K562 (cell line): ENCODE data around the gene HNMT. TPM values are rescaled to one million over a fixed set of nuclear protein-coding genes. Genes with fewer than 3 reads are reported as not detected.

ENCODE experiments used
- ATAC-seq: fragments of 200-7000 bp; cut with Tn5 transposase; 3 replicates; pipeline ENCODE4 v1.9.1; 2020; ENCODE audit warnings: moderate library complexity
- BruUV-seq: library from RNA; stranded (reverse); fragments of 400-500 nt; replicated peaks from 2 replicates; lab custom pipeline; 2021; lab: Mats Ljungman, UMichigan
- CTCF ChIA-PET: fragments of 300-600 bp; formaldehyde crosslinking; extraction: SDS; loops from one replicate; lab custom pipeline; 2021; ENCODE audit warnings: low intra/inter-chr PET ratio; lab: Yijun Ruan, JAX
- POLR2A ChIA-PET: fragments of 300-600, 350-650 bp; sonication (Branson Sonifier 250); formaldehyde crosslinking; extraction: SDS; loops from one replicate; lab custom pipeline; 2021; ENCODE audit warnings: antibody characterized with exemption, inconsistent platforms; lab: Yijun Ruan, JAX
- DNase-seq, 4 experiments: peaks; one replicate each; pipeline versions ENCODE4 v3.0.0 to v3.0.0-alpha.2; 2011 to 2018; ENCODE audit warnings: low spot score in 3 of 4, mixed read lengths in 3 of 4; ENCODE audit errors: extremely low read depth in 1 of 4
- FAIRE-seq: peaks from 2 replicates; lab custom pipeline; 2011; peaks lifted over from hg19 to GRCh38; lab: Jason Lieb, UNC
- H2AFZ ChIP-seq: 2 replicates; pipeline ENCODE4 v1.6.0; 2011; ENCODE audit warnings: low read depth, low read length, control low read depth, inconsistent platforms
- H3K27ac ChIP-seq: fragments of 200-600 bp; 3 replicates; pipeline ENCODE4 v1.8.0; 2011; ENCODE audit warnings: low read depth, mild to moderate bottlenecking, control low read depth, inconsistent platforms, low read length, moderate library complexity, mixed read lengths; ENCODE audit errors: extremely low read depth
- H3K27me3 ChIP-seq, 2 experiments: fragments of 300-600 bp in 1 of 2; 2 replicates in 1 of 2; 3 replicates in 1 of 2; pipeline versions ENCODE4 v1.6.0 to v1.8.0; 2011; ENCODE audit warnings: inconsistent platforms in 2 of 2, low read length in 2 of 2, mild to moderate bottlenecking in 1 of 2, mixed read lengths in 1 of 2, moderate library complexity in 1 of 2; ENCODE audit not compliant: control insufficient read depth in 2 of 2, insufficient read depth in 2 of 2
- H3K36me3 ChIP-seq: fragments of 300-600 bp; 3 replicates; pipeline ENCODE4 v1.8.0; 2011; ENCODE audit warnings: mild to moderate bottlenecking, low read length, inconsistent platforms; ENCODE audit not compliant: control insufficient read depth, insufficient read depth
- H3K4me1 ChIP-seq, 2 experiments: fragments of 200-600 bp in 1 of 2; replicated peaks in 1 of 2; 2 replicates in 1 of 2; 3 replicates in 1 of 2; pipeline versions ENCODE4 v1.5.1 to v1.8.0; 2011; ENCODE audit warnings: inconsistent platforms in 2 of 2, low read length in 2 of 2, mild to moderate bottlenecking in 1 of 2, mixed read lengths in 1 of 2, moderate library complexity in 1 of 2; ENCODE audit not compliant: control insufficient read depth in 2 of 2, insufficient read depth in 2 of 2
- H3K4me2 ChIP-seq: 2 replicates; pipeline ENCODE4 v1.6.1; 2011; ENCODE audit warnings: low read length, control low read depth, inconsistent platforms, mixed read lengths; ENCODE audit not compliant: insufficient read depth
- H3K4me3 ChIP-seq: fragments of 200-600 bp; sonication (generic), shearing (Covaris generic); 2 replicates; pipeline ENCODE4 v1.5.1; 2016; ENCODE audit warnings: control low read depth, inconsistent platforms
- H3K79me2 ChIP-seq: fragments of 200-600 bp; 3 replicates; pipeline ENCODE4 v1.8.0; 2011; ENCODE audit warnings: low read length, inconsistent platforms; ENCODE audit not compliant: control insufficient read depth, insufficient read depth
- H3K9ac ChIP-seq, 2 experiments: 2 replicates each; pipeline versions ENCODE4 v1.6.0 to v1.6.1; 2011; ENCODE audit warnings: low read depth in 2 of 2, low read length in 2 of 2, control low read depth in 1 of 2, inconsistent platforms in 1 of 2, mild to moderate bottlenecking in 1 of 2, mixed read lengths in 1 of 2; ENCODE audit not compliant: insufficient read depth in 1 of 2
- H3K9me1 ChIP-seq: one replicate; pipeline ENCODE4 v1.6.0; 2011; ENCODE audit warnings: inconsistent platforms, mild to moderate bottlenecking, low read length, moderate library complexity; ENCODE audit not compliant: control insufficient read depth, insufficient read depth
- H3K9me3 ChIP-seq: replicated peaks from 2 replicates; pipeline ENCODE4 v1.5.1; 2011; ENCODE audit warnings: low read depth, low read length, inconsistent platforms; ENCODE audit not compliant: control insufficient read depth, insufficient read depth
- H4K20me1 ChIP-seq: replicated peaks from 2 replicates; pipeline ENCODE4 v1.6.1; 2011; ENCODE audit warnings: low read length, inconsistent platforms, mixed read lengths; ENCODE audit not compliant: control insufficient read depth, insufficient read depth
- CBX5 ChIP-seq: IDR thresholded peaks from 2 replicates; pipeline ENCODE4 v1.6.1; 2014; ENCODE audit warnings: low read depth, borderline replicate concordance
- CCNT2 ChIP-seq: IDR thresholded peaks from 2 replicates; pipeline ENCODE4 v1.6.1; 2011; ENCODE audit warnings: borderline replicate concordance, low read depth, mild to moderate bottlenecking, moderate library complexity, mixed read lengths, low read length; ENCODE audit not compliant: insufficient read length; ENCODE audit errors: extremely low read depth
- HCFC1 ChIP-seq: IDR thresholded peaks from 2 replicates; pipeline ENCODE4 v1.6.1; 2012; ENCODE audit warnings: low read depth, low read length, improper control_type of control experiment
- HDAC2 ChIP-seq: fragments of 450-650 bp; IDR thresholded peaks from 2 replicates; pipeline ENCODE4 v1.6.1; 2016; ENCODE audit warnings: mild to moderate bottlenecking
- HMBOX1 ChIP-seq: sonication (generic); IDR thresholded peaks from 2 replicates; pipeline ENCODE4 v1.6.1; 2016
- NCOA2 ChIP-seq, 2 experiments: fragments of 450-650 bp; IDR thresholded peaks; 2 replicates each; pipeline ENCODE4 v1.6.1; 2018; ENCODE audit warnings: mild to moderate bottlenecking in 2 of 2, moderate library complexity in 1 of 2; ENCODE audit not compliant: partially characterized antibody in 2 of 2
- NFIC ChIP-seq: fragments of 450-650 bp; IDR thresholded peaks from 2 replicates; pipeline ENCODE4 v1.6.1; 2017; ENCODE audit warnings: mild to moderate bottlenecking, inconsistent platforms
- PHF20 ChIP-seq: fragments of 450-650 bp; IDR thresholded peaks from 2 replicates; pipeline ENCODE4 v1.6.1; 2018; ENCODE audit not compliant: partially characterized antibody
- PPARD ChIP-seq: fragments of 250-450 bp; sonication (Bioruptor Pico); IDR thresholded peaks from 2 replicates; pipeline ENCODE4 v1.8.0; 2022; ENCODE audit warnings: inconsistent platforms, mild to moderate bottlenecking, moderate library complexity
- RBM14 ChIP-seq: fragments of 200-400 bp; formaldehyde crosslinking; IDR thresholded peaks from 2 replicates; pipeline ENCODE4 v1.6.1; 2018; ENCODE audit warnings: low read depth, mild to moderate bottlenecking, low read length, moderate library complexity, borderline replicate concordance; ENCODE audit not compliant: insufficient read depth
- SREBF1 ChIP-seq: fragments of 150-350 bp; IDR thresholded peaks from 2 replicates; pipeline ENCODE4 v1.6.1; 2014; ENCODE audit warnings: antibody characterized with exemption, low read depth, low read length, borderline replicate concordance
- SRSF3 ChIP-seq: fragments of 200-400 bp; formaldehyde crosslinking; IDR thresholded peaks from 2 replicates; pipeline ENCODE4 v1.6.1; 2016; ENCODE audit warnings: mild to moderate bottlenecking, low read length, moderate library complexity; ENCODE audit not compliant: insufficient read depth
- TAF15 ChIP-seq: fragments of 200-400 bp; formaldehyde crosslinking; IDR thresholded peaks from 2 replicates; pipeline ENCODE4 v1.6.1; 2017; ENCODE audit warnings: mild to moderate bottlenecking, low read depth, low read length, moderate library complexity
- TEAD4 ChIP-seq, 2 experiments: sonication (generic) in 1 of 2; formaldehyde crosslinking in 1 of 2; IDR thresholded peaks; 2 replicates each; pipeline versions ENCODE4 v1.6.1 to v1.8.0; 2012 to 2022; ENCODE audit warnings: borderline replicate concordance in 1 of 2, inconsistent platforms in 1 of 2, low read length in 1 of 2, mild to moderate bottlenecking in 1 of 2, missing genetic modification reagents in 1 of 2
- THRA ChIP-seq: fragments of 450-650 bp; IDR thresholded peaks from 2 replicates; pipeline ENCODE4 v1.6.1; 2017; ENCODE audit warnings: mild to moderate bottlenecking, moderate library complexity
- ZBED1 ChIP-seq: IDR thresholded peaks from 2 replicates; pipeline ENCODE4 v1.6.1; 2014
- ZNF668 ChIP-seq: fragments of 250-450 bp; sonication (Bioruptor Pico); IDR thresholded peaks from 2 replicates; pipeline ENCODE4 v1.8.0; 2022; ENCODE audit warnings: mild to moderate bottlenecking, inconsistent platforms
- ZNF79 ChIP-seq: fragments of 250-450 bp; sonication (Bioruptor Pico); IDR thresholded peaks from 2 replicates; pipeline ENCODE4 v1.4.0; 2020; ENCODE audit warnings: low read depth, mild to moderate bottlenecking, moderate library complexity
- WGBS: fragments of 100-300 bp; shearing (Covaris generic); methylation state at CpG from one replicate; pipeline ENCODE4 v1.1.6; 2016; ENCODE audit warnings: low coverage, mixed read lengths; ENCODE audit not compliant: insufficient coverage; ENCODE audit errors: missing lambda C conversion rate; 5-methylcytosine and 5-hydroxymethylcytosine counted together
- in situ Hi-C: fragments of 300-500 bp; cut with MboI; formaldehyde crosslinking; loops from 4 replicates; pipeline ENCODE4 v1.15.0; 2018; ENCODE audit warnings: inconsistent platforms, mixed read lengths
- intact Hi-C: fragments of 100-400 bp; cut with micrococcal nuclease; formaldehyde crosslinking; loops from 2 replicates; pipeline ENCODE4 v1.14.2; 2022
- polyA plus RNA-seq, 8 experiments: library from polyadenylated mRNA; depleted of rRNA in 4 of 8; stranded (reverse) in 5 of 8; unstranded in 3 of 8; fragments of >200 nt; fragmentation: Nextera tagmentation in 2 of 8; fragmentation: Illumina TruSeq in 1 of 8; extraction: Ambion mirVana in 2 of 8; extraction: Trizol in 1 of 8; gene quantifications; 2 replicates each; pipeline versions ENCODE4 v1.2.1 to v1.2.3, GENCODE V29; 2011 to 2014; ENCODE audit warnings: inconsistent platforms in 1 of 8, missing spikeins in 1 of 8
- total RNA-seq, 7 experiments: library from RNA; depleted of rRNA in 6 of 7; stranded (reverse); fragments of >200 nt in 6 of 7; fragmentation: Illumina TruSeq in 2 of 7; extraction: Trizol in 2 of 7; gene quantifications; 2 replicates each; pipeline versions ENCODE4 v1.2.1 to v1.2.3, GENCODE V29; 2011 to 2021; ENCODE audit warnings: low replicate concordance in 1 of 7
- TF ChIP-seq, protein P1 (sequence below): IDR thresholded peaks from 3 replicates; pipeline ENCODE4 v1.6.1; 2011; ENCODE audit warnings: borderline replicate concordance, mild to moderate bottlenecking; ENCODE audit not compliant: insufficient read length, insufficient read depth

HNMT gene
- total and polyA plus RNA-seq, 9 of the 15 experiments (the other 6 are each of a cell fraction or from before 2014, with no cell fraction given) = 3.1 to 10.9 (median 5.3) TPM

DNA sequence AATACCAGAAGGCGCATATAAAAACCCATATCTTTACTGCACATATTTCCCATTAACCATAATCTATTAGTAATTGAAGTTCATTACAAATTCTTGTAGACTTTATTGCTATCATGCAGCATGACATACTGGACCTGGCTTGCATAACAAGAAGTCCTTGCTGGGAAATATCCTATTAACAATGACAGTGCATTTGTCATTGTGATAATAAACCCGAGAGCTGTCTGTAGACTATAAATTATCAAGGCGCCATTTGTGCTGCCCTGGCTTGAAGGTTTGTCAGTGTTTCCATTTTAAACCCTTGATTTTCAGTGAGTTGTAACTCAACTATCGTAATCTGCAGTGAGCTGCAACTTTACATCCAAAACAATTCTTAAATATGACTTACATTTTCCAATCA lies 59.0 kb downstream of the HNMT start:
- Histone ChIP-seq H3K79me2 (no peaks in the 10 kb centered on the region), H3K9me1 (no peaks in the 10 kb centered on the region), H3K4me3 (no peak overlapping the region), H4K20me1 (no peaks in the 10 kb centered on the region), H3K4me1 (peaks cover 10 to 42% of the 10 kb centered on the region in 2 experiments), H3K4me2 (no peak overlapping the region), H3K36me3 (no peaks in the 10 kb centered on the region), H2AFZ (peak overlapping the region; percentile 61; the same call in 1 of the 2 replicates), H3K9me3 (no peaks in the 10 kb centered on the region), H3K9ac (no peak overlapping the region), H3K27ac (peak overlapping the region; percentile 43; the same call in 2 of the 3 replicates), H3K27me3 (no peaks in the 10 kb centered on the region)
- intact Hi-C loops (no loop called here), in situ Hi-C loops (no loop called here)
- CTCF ChIA-PET = no interaction called here
- FAIRE-seq (peak; percentile 76), ATAC-seq (peak; percentile 74), DNase-seq (peak in 2 of 4 experiments; percentile 50 to 74)
- WGBS = 6% methylated on average over 4 of the region's 4 CpGs
- POLR2A ChIA-PET = interaction anchor here (1.2 kb wide), 1 partner anchor 11 kb away, joined by 5 read pairs; no protein-coding TSS in a partner anchor
- no TSS peak for BruUV-seq
- TF ChIP-seq PHF20 (no peak), HMBOX1 (no peak), ZNF79 (CRISPR knock-in tag) (no peak), TAF15 (no peak), SREBF1 (no peak), NFIC (no peak), PPARD (CRISPR knock-in tag) (no peak), SRSF3 (no peak), ZBED1 (no peak), THRA (no peak), NCOA2 (IDR thresholded peaks at IDR 0.05; ENCODE audit: partially characterized antibody in 2 of 2) (no peak), RBM14 (no peak), ZNF668 (no peak), CBX5 (no peak), HDAC2 (peak; percentile 46; the same call in 1 of the 2 replicates), HCFC1 (no peak), TEAD4 (IDR thresholded peaks at IDR 0.05; ENCODE audit: low read length) (peak; percentile 78), TEAD4 (CRISPR knock-in tag; IDR thresholded peaks at IDR 0.05; ENCODE audit: borderline replicate concordance) (no peak), CCNT2 (peak; percentile 32)
- TF ChIP-seq, protein P1, sequence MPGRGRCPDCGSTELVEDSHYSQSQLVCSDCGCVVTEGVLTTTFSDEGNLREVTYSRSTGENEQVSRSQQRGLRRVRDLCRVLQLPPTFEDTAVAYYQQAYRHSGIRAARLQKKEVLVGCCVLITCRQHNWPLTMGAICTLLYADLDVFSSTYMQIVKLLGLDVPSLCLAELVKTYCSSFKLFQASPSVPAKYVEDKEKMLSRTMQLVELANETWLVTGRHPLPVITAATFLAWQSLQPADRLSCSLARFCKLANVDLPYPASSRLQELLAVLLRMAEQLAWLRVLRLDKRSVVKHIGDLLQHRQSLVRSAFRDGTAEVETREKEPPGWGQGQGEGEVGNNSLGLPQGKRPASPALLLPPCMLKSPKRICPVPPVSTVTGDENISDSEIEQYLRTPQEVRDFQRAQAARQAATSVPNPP = no peak
